OCI-LY7 (cell line): ENCODE results near the gene MAP1B.

Experiments used
- EZH2phosphoT487 ChIP-seq: fragments of 200-600 bp; sonication (generic); IDR thresholded peaks from 2 replicates; pipeline ENCODE4 v1.6.1; 2018; ENCODE audit warnings: low read depth, borderline replicate concordance, mild to moderate bottlenecking, mixed run types, antibody characterized with exemption, low read length, moderate library complexity, mixed read lengths
- TF ChIP-seq, protein P1 (sequence below): fragments of 200-600 bp; sonication (generic); conservative IDR thresholded peaks from 2 replicates; pipeline ENCODE4 v1.5.1; 2014; ENCODE audit warnings: mild to moderate bottlenecking, antibody characterized with exemption, low read length, moderate library complexity, mixed read lengths

- TF ChIP-seq, protein P1, sequence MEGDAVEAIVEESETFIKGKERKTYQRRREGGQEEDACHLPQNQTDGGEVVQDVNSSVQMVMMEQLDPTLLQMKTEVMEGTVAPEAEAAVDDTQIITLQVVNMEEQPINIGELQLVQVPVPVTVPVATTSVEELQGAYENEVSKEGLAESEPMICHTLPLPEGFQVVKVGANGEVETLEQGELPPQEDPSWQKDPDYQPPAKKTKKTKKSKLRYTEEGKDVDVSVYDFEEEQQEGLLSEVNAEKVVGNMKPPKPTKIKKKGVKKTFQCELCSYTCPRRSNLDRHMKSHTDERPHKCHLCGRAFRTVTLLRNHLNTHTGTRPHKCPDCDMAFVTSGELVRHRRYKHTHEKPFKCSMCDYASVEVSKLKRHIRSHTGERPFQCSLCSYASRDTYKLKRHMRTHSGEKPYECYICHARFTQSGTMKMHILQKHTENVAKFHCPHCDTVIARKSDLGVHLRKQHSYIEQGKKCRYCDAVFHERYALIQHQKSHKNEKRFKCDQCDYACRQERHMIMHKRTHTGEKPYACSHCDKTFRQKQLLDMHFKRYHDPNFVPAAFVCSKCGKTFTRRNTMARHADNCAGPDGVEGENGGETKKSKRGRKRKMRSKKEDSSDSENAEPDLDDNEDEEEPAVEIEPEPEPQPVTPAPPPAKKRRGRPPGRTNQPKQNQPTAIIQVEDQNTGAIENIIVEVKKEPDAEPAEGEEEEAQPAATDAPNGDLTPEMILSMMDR: no peak
- TF ChIP-seq EZH2phosphoT487: no peak
Observed at GRCh38 chr5:72092074-72092473, 15.2 kb upstream of the MAP1B start.
